ENCODE measurements around the gene RFWD3. TPM values are rescaled to one million over a fixed set of nuclear protein-coding genes. Genes with fewer than 3 reads are reported as not detected.

RFWD3 gene
- total and polyA plus RNA-seq, 2 of the 13 experiments (the other 11 are each of a cell fraction or from before 2014, with no cell fraction given), result 23.4 to 62.6 TPM

GRCh38 chr16:74603848-74604247 lies 62.8 kb downstream of the RFWD3 start:
- Histone ChIP-seq H3K9ac (ENCODE audit: insufficient read depth, low read depth, low read length) (no peak overlapping the region), H3K36me3 (replicated peaks in 1 of 2; ENCODE audit: control insufficient read depth in 1 of 2, insufficient read depth in 2 of 2, low read length in 2 of 2) (no peaks in the 10 kb centered on the region; a peak in 1 of 5 replicates), H2AFZ (ENCODE audit: low read length) (no peak overlapping the region), H3K4me2 (ENCODE audit: low read depth, low read length) (peak overlapping the region; percentile 88), H3K79me2 (ENCODE audit: insufficient read depth, low read length) (peaks cover 75% of the 10 kb centered on the region), H3K4me1 (ENCODE audit: insufficient read depth, low read length) (peaks cover 66% of the 10 kb centered on the region), H3K27me3 (ENCODE audit: control insufficient read depth in 1 of 2, insufficient read depth in 2 of 2, low read length in 2 of 2) (peaks cover 0 to 3% of the 10 kb centered on the region in 2 experiments; a peak in 1 of 5 replicates), H3K27ac (ENCODE audit: extremely low read length, insufficient read depth, low read length) (no peak overlapping the region), H3K4me3 (replicated peaks in 1 of 3; ENCODE audit: insufficient read depth in 1 of 3, low read depth in 2 of 3, low read length in 3 of 3) (peak overlapping the region in 1 of 3 experiments; percentile 73; a peak in 2 of 6 replicates), H3K9me3 (ENCODE audit: low read length) (no peaks in the 10 kb centered on the region), H4K20me1 (ENCODE audit: insufficient read depth, low read length) (peaks cover 48% of the 10 kb centered on the region)
- no TSS peak for BruUV-seq (replicated peaks)
- no peak for FAIRE-seq
- intact Hi-C loops (cut with micrococcal nuclease; ENCODE audit: unreplicated experiment) (loop anchor here (10.0 kb wide), 2 partner anchors 99 to 129 kb away; no protein-coding TSS in a partner anchor), in situ Hi-C loops (cut with HindIII; ENCODE audit: extremely low pct_ligation_motif_present, low pct_unique_long_range_greater_than_20kb) (no loop called here)
- 63% methylated on average over 4 of the region's 4 CpGs for WGBS (ENCODE audit: low lambda C conversion rate)
- ATAC-seq, result no peak
- ChIA-PET POLR2A (interaction anchor here (0.5 kb wide), 1 partner anchor 27 kb away, joined by 3 read pairs; no protein-coding TSS in a partner anchor), CTCF (ENCODE audit: low intra/inter-chr PET ratio, low total read pairs) (no interaction called here)
- DNase-seq (ENCODE audit: low spot score), result peak; percentile 33
- no peak for TF ChIP-seq LRRFIP1 (CRISPR knock-in tag; conservative IDR thresholded peaks at IDR 0.05)
- TF ChIP-seq ETV5 (CRISPR knock-in tag; IDR thresholded peaks at IDR 0.05; ENCODE audit: borderline replicate concordance), result no peak
- TF ChIP-seq ZNF33A (CRISPR knock-in tag; IDR thresholded peaks at IDR 0.05; ENCODE audit: borderline replicate concordance), result no peak
- TF ChIP-seq ZNF615 (CRISPR knock-in tag; IDR thresholded peaks at IDR 0.05; ENCODE audit: borderline replicate concordance), result no peak
- TF ChIP-seq SOX5 (CRISPR knock-in tag; IDR thresholded peaks at IDR 0.05; ENCODE audit: borderline replicate concordance), result peak; percentile 7; the same call in 1 of the 2 replicates
- TF ChIP-seq ZBTB33 (CRISPR knock-in tag; IDR thresholded peaks at IDR 0.05), result peak; percentile 44; the same call in 1 of the 2 replicates
- peak; percentile 54; the same call in 1 of the 2 replicates for TF ChIP-seq TFAP4 (IDR thresholded peaks at IDR 0.05; ENCODE audit: borderline replicate concordance, low read depth)
- TF ChIP-seq ZNF644 (CRISPR knock-in tag; IDR thresholded peaks at IDR 0.05; ENCODE audit: low read depth), result peak; percentile 31; the same call in 1 of the 2 replicates
- no peak for TF ChIP-seq ZNF451 (CRISPR knock-in tag; IDR thresholded peaks at IDR 0.05)
- TF ChIP-seq ZNF629 (CRISPR knock-in tag; conservative IDR thresholded peaks at IDR 0.05), result peak; percentile 21; the same call in 1 of the 2 replicates
- TF ChIP-seq KDM4B (CRISPR knock-in tag; IDR thresholded peaks at IDR 0.05), result no peak
- 0 out of 2 replicates have a peak, but pooled peaks have one; percentile 17 for TF ChIP-seq ARID3A (IDR thresholded peaks at IDR 0.05; ENCODE audit: low read depth, low read length)
- TF ChIP-seq MTERF4 (CRISPR knock-in tag; IDR thresholded peaks at IDR 0.05), result no peak
- no peak for TF ChIP-seq FOXO1 (CRISPR knock-in tag; IDR thresholded peaks at IDR 0.05)
- TF ChIP-seq ZNF362 (CRISPR knock-in tag; IDR thresholded peaks at IDR 0.05; ENCODE audit: borderline replicate concordance), result peak; percentile 52; the same call in 1 of the 2 replicates

All from HepG2 (cell line).